SH-SY5Y (cell line): ENCODE measurements around the gene GLT8D2.

Source experiments
- GATA2 ChIP-seq: IDR thresholded peaks from 2 replicates; pipeline ENCODE4 v1.6.1; 2011; ENCODE audit warnings: mild to moderate bottlenecking, low read depth, low read length
- GATA3 ChIP-seq: IDR thresholded peaks from 2 replicates; pipeline ENCODE4 v1.6.1; 2011; ENCODE audit warnings: low read depth, mild to moderate bottlenecking, low read length, moderate library complexity

GRCh38 chr12:104049903-104050356 lies at the start of gene GLT8D2:
- no peak for TF ChIP-seq GATA3
- TF ChIP-seq GATA2: no peak
